HG02970 (cell line): Measurements from ENCODE around the gene EEA1.

ENCODE experiments used
- ATAC-seq: cut with Tn5 transposase; IDR thresholded peaks from one replicate; pipeline ENCODE4 v1.9.1; 2021; ENCODE audit warnings: mild to moderate bottlenecking, moderate library complexity, moderate number of reproducible peaks; ENCODE audit not compliant: unreplicated experiment, low FRiP score

The EEA1 gene

GRCh38 chr12:92726850-92727249 lies 202.2 kb downstream of the EEA1 start:
- ATAC-seq, result no peak

GRCh38 chr12:92722897-92723296 lies 206.2 kb downstream of the EEA1 start:
- no peak for ATAC-seq

- ATAC-seq, result no peak
Measured at GRCh38 chr12:92721656-92722055, 207.4 kb downstream of the EEA1 start.

- ATAC-seq, result no peak
Measured at GRCh38 chr12:92721130-92721529, 208.0 kb downstream of the EEA1 start.
